HG03064 (cell line): ENCODE results near the gene ALK.

Experiments used
- ATAC-seq: cut with Tn5 transposase; IDR thresholded peaks from one replicate; pipeline ENCODE4 v1.9.1; 2021; ENCODE audit warnings: low read depth; ENCODE audit not compliant: unreplicated experiment

Gene ALK

DNA sequence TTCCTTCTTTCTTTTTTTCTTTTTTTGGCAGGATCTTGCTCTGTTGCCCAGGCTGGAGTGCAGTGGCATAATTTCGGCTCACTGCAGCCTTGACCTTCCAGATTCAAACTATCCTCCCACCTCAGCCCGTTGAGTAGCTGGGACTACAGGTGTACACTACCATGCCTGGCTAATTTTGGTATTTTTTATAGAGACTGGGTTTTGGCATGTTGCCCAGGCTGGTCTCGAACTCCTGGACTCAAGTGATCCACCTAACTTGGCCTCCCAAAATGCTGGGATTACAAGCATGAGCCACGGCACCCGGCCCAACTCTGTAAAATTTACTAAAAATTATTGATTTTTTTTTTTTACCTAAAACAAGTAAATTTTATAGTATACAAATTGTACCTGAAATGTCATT, 360.8 kb downstream of the ALK start:
- ATAC-seq, result no peak

DNA sequence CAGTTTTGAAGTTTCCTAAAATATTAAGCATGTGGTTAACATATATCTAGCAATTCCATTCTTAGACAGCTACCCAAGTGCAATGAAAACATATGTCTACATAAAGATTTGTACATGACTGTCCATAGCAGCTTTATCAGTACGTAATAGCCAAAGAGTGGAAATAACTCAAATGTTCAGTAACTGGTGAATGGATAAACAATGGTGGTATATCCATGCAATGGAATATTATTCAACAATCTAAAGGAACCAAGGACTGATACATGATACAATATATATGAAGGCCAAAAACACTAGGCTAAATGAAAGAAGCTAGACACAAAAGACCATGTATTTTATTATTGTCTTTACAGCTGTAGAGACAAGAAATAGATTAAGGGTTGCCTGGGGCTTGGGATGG, 361.4 kb downstream of the ALK start:
- no peak for ATAC-seq

DNA sequence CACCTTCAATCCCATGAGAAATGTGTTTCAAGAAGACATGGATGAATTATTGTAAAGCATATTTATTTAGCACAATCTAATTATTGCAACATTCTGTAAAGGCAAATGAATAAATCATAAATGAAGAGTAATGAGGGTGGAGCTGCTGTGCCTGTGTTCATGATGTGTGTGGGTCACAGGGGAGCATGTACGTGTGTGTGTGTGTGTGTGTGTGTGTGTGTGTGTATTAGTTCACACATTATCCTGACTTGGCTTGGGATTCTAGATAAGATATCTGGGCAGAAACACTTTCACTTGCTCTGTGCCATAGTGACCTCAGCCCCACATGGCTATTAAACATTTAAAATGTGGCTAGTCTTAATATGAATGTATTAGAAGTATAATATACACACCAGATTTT, 361.8 kb downstream of the ALK start:
- ATAC-seq, result no peak

DNA sequence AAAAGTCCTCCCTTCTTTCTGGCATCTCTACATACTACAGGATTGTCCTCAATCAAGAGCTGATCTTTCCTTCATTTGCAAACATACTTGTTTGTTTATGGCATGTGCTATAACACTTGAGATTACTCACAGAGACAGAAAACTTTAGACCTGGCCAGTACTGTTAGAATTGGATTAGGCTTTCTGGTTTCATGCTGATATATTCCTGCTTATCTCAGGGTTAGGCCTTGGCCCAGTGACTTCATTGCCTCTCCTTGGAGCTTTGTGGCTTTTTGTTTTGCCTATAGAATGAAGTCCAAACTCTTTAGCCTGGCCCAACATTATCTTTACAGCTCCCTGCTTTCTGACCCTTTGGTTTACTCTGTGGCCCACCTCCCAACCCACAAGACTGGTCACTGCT, 363.3 kb downstream of the ALK start:
- ATAC-seq, result no peak

DNA sequence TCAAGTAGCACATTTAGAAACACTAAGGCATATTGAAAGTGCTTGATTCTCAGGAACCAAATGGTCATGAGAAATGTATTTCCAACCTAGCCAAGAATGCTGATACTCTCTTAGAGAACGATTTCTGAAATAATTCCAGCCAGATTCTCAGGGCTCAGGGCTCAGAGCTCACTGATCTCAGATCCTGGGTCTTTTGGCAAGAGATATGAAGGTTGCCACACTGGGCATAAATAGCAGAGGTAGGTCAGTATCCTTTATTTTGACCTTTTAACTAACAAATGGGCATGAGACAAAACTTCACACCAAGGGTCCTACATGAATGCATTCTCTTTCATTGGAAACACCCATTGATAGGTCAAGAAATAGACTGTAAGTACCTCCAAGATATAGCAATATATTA, 364.1 kb downstream of the ALK start:
- ATAC-seq, result no peak

DNA sequence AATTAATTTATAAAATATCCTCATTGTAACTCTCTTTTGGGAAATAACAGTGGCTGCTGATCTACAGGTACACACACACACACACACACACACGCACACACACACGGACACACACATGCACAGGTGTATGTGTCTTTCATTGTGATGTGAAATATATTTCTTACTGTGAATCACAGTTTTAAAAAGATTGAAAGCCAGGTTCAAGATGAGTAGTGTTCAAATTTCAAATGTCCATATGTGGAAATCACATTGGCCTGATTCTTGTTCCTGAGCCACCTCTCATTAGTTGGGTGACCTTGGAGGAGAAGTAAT, 372.4 kb downstream of the ALK start:
- ATAC-seq, result no peak

DNA sequence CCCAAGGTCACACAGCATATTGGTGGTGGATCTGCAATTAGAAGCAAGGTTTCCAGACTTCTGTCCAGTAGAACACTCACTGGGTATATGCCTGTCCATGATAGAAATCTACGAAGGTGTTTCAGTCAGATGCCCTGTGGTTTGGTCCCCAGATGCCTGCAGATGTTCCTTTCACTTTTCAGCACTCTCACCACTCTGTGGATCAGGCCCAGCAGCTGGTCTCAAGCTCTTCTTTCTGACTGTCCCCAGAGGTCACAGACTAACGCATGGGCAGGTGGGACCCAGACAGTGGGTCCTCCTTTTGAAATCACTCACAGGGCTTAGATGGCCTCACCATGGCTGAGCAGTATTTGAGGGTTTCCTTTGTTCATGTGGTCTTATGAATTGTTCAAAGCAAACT, 376.5 kb downstream of the ALK start:
- ATAC-seq, result no peak

DNA sequence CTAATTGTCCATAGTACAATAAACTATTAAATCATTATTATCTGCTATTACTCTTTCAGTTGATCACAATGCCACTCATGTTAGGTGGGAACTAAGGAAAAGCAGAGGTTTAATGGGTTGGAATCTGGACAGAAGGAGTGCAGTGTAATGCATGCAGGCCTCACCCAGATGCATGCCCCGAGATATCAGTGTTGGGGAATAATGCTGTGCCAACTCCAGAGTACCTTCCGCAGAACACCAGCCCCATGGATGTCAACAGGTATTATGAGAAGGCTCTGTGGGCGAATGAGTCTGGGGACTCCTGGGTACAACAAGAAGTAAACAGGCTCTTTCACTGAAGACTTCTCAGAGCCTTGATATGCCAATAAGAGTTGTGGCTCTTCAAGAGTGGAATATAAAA, 377.4 kb downstream of the ALK start:
- ATAC-seq, result no peak

DNA sequence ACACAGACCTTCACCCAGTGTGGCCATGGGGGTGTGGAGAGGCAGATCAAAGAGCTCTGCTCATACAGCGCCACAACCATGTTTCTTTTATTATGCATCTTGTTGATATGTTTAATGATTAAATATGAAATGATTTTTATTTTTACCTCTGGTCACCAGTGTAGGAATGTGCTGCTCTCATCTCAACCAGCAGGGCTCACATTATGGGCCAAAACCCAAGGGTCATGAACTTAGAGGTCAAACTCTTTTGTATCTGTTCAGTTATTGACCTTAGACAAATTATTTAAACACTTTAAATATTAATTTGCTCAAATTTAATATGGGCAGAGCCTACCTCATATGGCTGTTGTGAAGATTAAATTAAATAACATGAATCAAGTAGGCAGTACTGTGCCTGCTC, 386.2 kb downstream of the ALK start:
- ATAC-seq, result no peak

DNA sequence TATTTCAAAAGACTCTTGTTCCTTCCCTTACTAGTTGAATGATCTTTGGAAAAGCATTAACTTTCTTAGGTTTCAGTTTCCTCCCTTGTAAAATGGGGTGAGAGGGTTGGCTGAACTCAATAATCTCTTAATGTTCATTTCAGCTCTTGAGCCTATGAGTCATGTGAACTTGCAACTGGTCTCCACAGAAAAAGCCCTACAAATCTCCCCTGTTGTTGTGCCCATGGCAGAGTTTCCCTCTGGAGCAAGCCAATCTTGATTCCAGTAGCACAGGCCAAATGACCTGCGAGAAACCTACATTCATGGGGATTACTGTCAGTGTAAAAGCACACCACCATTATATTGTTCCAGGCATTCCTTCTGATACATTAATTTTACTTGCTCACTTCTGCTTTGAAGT, 388.9 kb downstream of the ALK start:
- ATAC-seq, result no peak

DNA sequence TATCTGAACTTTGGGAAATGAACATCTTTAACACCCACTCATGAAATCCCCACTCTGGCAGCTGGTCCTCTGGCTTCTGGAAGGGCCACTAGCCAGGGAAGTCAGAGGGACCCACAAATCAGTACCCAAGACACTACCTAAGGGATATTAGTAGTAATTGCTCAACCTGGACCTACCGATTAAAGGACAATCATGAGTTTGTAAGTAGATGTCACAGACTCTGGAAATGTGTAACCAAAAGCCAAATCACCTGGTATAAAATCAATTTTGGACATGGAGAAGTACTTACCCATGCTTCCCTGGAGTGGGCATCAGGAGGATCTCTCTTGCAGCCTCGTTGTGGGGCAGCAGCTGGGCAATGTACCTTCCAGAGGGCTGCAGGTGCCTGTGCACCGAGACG, 389.8 kb downstream of the ALK start:
- ATAC-seq, result no peak

DNA sequence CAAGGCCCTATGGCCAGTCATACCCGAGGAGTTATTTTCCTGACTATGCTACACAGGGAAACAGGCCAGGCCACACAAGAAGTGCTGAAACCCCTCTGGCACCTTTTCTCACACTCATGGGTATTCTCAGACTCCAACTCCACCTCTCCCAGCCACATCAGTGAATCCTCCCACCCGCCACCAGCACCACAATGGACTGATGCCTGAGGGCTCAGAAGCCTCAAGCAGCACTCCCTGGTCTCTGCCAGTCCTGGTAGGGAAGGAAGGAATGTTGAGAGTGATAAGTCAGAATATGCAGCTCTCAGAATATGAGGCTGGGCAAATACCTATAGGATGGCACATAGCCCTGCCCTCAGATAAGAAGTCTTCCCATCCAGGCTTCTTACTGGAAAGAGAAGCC, 391.1 kb downstream of the ALK start:
- ATAC-seq, result no peak

DNA sequence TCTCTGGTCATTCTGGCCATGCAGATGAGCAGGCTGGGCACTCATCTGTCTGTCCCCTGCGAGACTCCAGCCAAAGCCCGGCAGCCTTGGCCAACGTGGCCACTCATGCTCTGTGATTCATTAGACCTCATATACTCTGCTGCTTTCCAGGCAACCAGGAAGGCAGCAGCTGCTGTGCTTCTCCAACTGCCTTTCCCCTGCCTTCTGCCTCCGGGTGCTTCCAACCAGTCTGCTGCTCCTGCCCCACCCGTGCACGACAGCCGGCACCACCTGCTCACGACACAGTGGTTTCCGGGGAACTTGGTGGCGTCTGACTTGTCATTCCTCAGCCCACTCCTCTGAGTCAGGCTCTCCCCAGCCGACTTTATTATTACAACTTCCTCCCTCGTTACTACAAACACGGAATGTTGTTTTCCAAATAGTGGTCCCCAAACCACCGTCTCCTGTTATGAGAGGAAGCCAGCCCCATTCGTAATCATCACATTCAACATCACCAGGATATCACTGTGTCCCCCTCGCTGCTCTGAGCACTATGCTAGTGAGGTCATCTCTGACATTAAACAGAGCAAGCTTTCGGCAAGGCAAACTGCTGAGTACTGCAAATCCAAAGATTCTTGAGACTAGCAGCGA, 392.4 kb downstream of the ALK start:
- no peak for ATAC-seq

DNA sequence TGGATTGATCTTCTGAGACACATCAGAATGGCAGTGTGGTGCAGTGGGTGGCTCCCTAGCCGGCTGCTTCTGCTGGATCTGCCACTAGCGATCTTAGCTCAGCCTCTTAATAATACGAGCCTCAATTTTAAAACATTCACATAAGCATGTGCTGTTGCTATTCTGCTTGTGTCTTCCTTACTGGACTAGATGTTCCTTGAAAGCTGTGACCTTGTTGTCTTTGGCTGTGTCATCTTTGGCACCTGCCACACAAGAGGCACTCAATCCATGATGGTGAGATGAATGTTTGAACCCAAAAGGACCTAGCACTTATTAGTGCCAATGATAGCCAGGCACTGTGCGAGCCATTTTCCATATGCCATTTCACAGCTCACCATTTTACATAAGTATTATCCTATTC, 393.0 kb downstream of the ALK start:
- ATAC-seq, result no peak

DNA sequence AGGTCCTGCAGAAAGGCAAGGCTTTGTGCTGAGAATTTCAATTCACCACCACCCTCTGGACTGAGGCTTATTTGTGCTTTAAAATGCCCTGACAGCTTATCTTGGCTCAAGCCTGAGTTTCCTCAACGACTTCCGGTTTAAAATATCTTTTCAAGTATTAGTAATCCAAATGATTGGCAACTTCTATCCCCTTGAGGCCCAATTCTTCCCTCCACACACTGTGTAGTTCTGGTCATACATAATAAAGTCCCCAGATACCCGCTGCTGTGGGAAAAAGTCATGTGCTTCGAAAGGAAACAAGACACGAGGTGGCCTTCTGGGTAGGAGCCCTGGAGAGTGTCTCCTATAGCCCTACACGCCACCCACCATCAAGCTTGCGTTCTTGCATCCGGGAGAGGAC, 393.4 kb downstream of the ALK start:
- ATAC-seq, result no peak

DNA sequence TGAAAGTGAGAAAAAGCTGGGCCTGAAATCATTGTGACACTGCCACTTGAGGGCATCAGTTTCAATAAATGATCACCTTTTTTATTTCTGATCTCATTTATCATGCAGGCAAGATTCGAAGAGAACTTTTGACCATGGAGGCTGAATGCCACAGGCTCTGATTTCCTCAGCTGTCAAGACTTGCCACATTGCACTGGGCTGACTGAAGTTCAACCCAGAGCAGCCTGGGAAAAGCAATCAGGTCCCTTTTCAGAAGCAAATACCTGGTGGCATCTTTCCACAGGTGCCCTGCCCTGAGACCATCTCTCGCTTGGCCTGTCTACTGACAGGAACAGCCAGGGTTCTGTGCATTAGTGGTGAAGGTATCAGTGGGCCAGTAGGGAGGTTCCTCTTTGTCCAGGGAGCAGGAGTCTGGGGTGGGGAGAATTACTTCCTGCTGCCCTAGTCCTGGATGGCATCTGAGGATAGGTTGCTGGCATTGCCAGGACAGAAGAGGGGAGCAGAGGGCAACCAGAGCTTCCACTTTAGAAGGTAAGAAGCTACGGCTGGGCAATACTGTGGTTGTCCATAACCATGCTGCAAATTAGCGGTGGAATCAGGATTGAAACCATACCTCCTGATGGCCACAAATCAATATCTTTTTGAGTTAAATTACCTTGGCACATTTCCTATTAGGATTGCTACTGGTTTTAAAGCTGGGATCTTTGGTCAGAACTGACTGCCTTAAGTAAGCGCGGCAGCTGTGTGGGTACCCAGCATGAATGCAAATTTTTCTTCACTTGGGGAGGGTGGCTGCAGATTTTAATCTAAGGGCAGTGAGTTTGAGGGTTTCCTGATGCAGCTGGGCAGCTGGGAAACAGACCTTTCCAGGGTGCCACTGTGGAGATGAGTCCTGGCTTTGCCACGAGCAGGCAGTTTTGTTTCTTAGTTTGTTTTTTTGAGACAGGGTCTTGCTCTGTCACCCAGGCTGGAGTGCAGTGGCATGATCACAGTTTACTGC, 394.5 kb downstream of the ALK start:
- no peak for ATAC-seq

DNA sequence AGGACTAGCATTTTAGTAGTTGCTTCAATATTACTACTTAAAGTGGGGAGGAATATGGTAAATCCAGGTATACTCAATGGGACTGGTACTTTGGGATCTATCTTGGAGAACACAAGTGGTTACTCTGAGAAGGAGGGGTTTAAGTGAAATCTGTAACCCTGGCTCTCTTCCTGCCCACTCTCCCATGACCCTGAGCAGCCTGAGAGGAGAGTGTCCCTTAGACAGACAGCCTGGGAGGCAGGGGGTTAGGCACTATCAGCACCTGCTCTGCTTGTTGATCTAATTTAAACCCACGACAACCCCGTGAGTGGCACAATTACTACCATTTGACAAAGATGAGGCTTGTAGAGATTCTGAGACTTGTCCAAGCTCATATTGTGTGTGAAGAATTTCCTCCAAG, 395.5 kb downstream of the ALK start:
- no peak for ATAC-seq

DNA sequence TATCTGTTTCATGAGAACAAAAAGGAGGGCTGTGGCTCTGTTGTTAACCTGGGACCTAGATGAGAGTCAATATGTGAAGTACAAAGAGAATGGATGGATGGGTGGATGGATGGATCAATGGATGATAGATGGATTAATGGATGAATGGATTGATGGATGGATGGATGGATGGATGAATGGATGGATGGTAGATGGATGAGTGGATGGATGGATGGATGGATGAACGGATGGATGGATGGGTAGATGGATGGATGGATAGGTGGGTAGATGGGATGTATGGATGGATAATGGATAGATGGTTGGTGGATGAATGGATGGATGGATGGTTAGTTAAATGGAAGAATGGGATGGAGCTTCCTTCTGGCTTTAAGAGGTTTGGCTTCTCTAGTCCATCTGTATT, 396.7 kb downstream of the ALK start:
- ATAC-seq, result no peak

DNA sequence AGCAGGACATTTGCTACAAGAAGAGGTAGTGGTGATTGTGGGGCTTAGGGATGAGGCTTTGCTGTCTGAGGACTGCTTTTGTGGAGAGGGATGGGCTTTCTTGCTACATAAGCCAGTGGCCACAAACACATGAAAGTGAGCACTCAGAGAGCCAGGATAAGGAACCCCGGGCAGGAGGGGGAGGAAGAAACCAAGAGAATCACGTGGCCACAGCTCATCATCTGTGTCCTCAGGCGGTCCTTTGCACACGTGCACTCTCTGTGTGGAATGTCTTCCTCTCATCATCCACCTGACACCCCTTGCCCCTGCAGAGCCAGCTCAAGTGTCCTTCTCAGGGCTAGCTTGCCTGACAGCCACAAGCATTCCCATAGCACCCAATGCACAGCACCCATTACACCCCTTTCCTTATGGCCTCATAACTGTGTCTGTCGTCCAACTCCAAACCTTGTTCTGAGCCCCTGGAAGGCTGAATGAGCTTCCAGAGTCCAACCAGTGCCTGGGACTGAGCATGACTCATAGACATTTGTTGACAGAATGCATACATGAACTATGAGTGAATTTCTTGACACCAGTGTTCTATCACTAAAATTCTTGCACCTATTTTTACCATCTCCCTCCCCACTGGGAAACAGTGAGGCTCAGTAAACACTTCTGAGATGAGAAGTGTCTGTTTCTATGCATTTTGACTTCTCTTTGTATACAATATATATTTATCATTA, 398.3 kb downstream of the ALK start:
- ATAC-seq, result no peak

DNA sequence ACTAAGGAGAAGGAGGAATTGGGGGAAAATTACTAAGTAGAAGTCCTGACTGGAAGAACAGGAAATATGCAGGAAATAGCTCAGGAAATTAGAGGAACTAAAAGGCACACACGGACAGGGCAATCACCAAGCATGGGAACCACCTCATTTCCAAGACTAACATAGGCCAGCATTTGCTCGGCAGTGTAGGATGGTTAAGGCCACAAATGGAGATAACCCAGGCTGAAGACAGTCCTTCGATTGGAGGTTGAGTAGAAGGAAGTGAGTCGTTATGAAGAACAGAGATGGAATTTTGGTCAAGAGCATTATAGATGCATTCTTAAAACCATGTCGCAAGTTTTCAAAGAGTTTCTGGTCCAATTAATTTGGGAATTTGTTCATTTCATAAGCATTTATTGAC, 401.4 kb downstream of the ALK start:
- ATAC-seq, result no peak

DNA sequence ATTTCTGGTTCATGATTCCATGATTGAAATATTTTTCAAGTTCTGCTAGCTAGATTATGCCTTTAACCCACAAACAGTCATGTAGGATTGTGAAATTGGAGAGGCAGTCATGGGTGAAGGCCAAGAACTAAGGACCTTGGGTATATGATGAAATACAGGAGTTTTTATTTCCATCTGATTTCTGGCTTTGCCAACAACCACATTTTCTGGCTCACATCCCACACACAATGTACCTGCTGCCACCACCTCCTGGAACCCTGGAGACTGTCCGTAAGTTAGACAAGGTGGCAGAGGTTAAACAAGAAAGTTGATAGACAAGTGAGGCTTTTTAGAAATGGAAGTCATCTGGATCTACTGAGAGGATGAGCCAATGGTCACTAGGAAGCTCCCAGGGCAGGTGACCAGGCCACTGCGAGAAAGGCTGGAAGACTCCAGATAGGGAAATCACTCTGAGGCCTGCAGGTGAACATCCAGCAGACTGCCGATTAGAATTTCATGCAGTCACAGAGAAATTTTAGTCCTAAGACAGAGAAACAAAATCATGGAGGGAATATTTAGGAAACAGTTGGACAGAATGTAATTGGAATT, 402.0 kb downstream of the ALK start:
- no peak for ATAC-seq
